Measurements from ENCODE around the gene LYST.

- TF ChIP-seq MYC (IDR thresholded peaks at IDR 0.05; ENCODE audit: insufficient read depth, insufficient read length, insufficient replicate concordance, low read length, severe bottlenecking) (no peak), SMARCA5 (IDR thresholded peaks at IDR 0.05) (no peak), POLR2AphosphoS5 (IDR thresholded peaks at IDR 0.05; ENCODE audit: low read length) (no peak), MTA3 (IDR thresholded peaks at IDR 0.05; ENCODE audit: borderline replicate concordance, low read length) (no peak), CTCF (IDR thresholded peaks at IDR 0.05 in 2 of 3, conservative IDR thresholded peaks at IDR 0.05 in 1 of 3; ENCODE audit: control insufficient read depth in 2 of 3, extremely low read depth in 1 of 3, insufficient read depth in 1 of 3, low read depth in 3 of 3, low read length in 3 of 3) (no peak), SMC3 (IDR thresholded peaks at IDR 0.05; ENCODE audit: borderline replicate concordance, low read length) (no peak), FOXM1 (IDR thresholded peaks at IDR 0.05; ENCODE audit: low read depth, low read length) (no peak), ZNF217 (IDR thresholded peaks at IDR 0.05) (no peak), BHLHE40 (IDR thresholded peaks at IDR 0.05; ENCODE audit: borderline replicate concordance in 1 of 2, low read depth in 2 of 2, low read length in 1 of 2) (no peak)
These were observed 131.1 kb downstream of the LYST start for GRCh38 chr1:235735621-235736020.
